Measurements from ENCODE around the gene SGSM1.

GRCh38 chr22:24947383-24947782, 141.4 kb downstream of the SGSM1 start:
- TF ChIP-seq CTCF (IDR thresholded peaks at IDR 0.05) (no peak), RXRA (IDR thresholded peaks at IDR 0.05; ENCODE audit: borderline replicate concordance, low read depth) (no peak), RFX5 (IDR thresholded peaks at IDR 0.05; ENCODE audit: low read length) (no peak), JUND (IDR thresholded peaks at IDR 0.05) (no peak), FOXM1 (IDR thresholded peaks at IDR 0.05; ENCODE audit: low read depth) (no peak), POLR2AphosphoS5 (IDR thresholded peaks at IDR 0.05; ENCODE audit: low read depth, low read length) (no peak), SIN3A (IDR thresholded peaks at IDR 0.05; ENCODE audit: borderline replicate concordance, low read depth, low read length) (no peak)
- TF ChIP-seq, protein P1, sequence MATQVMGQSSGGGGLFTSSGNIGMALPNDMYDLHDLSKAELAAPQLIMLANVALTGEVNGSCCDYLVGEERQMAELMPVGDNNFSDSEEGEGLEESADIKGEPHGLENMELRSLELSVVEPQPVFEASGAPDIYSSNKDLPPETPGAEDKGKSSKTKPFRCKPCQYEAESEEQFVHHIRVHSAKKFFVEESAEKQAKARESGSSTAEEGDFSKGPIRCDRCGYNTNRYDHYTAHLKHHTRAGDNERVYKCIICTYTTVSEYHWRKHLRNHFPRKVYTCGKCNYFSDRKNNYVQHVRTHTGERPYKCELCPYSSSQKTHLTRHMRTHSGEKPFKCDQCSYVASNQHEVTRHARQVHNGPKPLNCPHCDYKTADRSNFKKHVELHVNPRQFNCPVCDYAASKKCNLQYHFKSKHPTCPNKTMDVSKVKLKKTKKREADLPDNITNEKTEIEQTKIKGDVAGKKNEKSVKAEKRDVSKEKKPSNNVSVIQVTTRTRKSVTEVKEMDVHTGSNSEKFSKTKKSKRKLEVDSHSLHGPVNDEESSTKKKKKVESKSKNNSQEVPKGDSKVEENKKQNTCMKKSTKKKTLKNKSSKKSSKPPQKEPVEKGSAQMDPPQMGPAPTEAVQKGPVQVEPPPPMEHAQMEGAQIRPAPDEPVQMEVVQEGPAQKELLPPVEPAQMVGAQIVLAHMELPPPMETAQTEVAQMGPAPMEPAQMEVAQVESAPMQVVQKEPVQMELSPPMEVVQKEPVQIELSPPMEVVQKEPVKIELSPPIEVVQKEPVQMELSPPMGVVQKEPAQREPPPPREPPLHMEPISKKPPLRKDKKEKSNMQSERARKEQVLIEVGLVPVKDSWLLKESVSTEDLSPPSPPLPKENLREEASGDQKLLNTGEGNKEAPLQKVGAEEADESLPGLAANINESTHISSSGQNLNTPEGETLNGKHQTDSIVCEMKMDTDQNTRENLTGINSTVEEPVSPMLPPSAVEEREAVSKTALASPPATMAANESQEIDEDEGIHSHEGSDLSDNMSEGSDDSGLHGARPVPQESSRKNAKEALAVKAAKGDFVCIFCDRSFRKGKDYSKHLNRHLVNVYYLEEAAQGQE (IDR thresholded peaks at IDR 0.05; ENCODE audit: low read depth, low read length) = no peak

Measured in SK-N-SH (cell line).